ENCODE measurements around the gene QKI.

DNA sequence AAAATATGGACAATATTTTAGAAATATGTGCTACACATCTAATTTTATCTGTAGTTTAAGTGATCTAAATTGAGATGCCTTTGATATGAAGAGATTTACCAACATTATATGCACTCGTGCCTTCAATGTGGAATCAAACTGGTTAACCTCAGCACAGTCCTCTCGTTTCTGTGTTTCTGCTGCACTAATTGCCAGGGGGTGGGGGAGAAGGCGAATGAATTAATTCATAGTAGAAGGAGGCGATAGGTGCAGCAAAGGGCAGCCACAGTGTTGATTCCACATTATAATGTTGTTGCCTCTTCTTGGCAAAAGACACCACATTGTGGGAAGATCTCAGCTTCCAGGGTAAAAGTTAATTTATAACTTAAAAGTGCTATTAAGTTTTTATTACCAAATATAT is 161.6 kb downstream of the QKI start:
- TF ChIP-seq, protein P1, sequence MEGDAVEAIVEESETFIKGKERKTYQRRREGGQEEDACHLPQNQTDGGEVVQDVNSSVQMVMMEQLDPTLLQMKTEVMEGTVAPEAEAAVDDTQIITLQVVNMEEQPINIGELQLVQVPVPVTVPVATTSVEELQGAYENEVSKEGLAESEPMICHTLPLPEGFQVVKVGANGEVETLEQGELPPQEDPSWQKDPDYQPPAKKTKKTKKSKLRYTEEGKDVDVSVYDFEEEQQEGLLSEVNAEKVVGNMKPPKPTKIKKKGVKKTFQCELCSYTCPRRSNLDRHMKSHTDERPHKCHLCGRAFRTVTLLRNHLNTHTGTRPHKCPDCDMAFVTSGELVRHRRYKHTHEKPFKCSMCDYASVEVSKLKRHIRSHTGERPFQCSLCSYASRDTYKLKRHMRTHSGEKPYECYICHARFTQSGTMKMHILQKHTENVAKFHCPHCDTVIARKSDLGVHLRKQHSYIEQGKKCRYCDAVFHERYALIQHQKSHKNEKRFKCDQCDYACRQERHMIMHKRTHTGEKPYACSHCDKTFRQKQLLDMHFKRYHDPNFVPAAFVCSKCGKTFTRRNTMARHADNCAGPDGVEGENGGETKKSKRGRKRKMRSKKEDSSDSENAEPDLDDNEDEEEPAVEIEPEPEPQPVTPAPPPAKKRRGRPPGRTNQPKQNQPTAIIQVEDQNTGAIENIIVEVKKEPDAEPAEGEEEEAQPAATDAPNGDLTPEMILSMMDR (conservative IDR thresholded peaks at IDR 0.05; ENCODE audit: low read depth, low read length), result no peak
- TF ChIP-seq EZH2 (IDR thresholded peaks at IDR 0.05; ENCODE audit: low read length, unreplicated experiment) (no peak), EZH2phosphoT487 (IDR thresholded peaks at IDR 0.05; ENCODE audit: borderline replicate concordance, low read length) (no peak)

All from PC-3 (cell line).